WTC11 (cell line): ENCODE results near the gene ENOX2. TPM values are rescaled to one million over a fixed set of nuclear protein-coding genes. Genes with fewer than 3 reads are reported as not detected.

Source experiments
- ATAC-seq: fragments of 200-7000 bp; cut with Tn5 transposase; 2 replicates; pipeline ENCODE4 v1.10.0; 2021; ENCODE audit warnings: mild to moderate bottlenecking, moderate library complexity
- CTCF ChIA-PET: fragments of 300-600 bp; sonication (Branson Sonifier 250); formaldehyde crosslinking; loops from one replicate; lab custom pipeline; 2021; ENCODE audit warnings: antibody characterized with exemption; lab: Charles Lee
- POLR2A ChIA-PET: fragments of 350-600 bp; sonication (Branson Sonifier 250); formaldehyde crosslinking; loops from one replicate; lab custom pipeline; 2021; ENCODE audit warnings: antibody characterized with exemption; lab: Charles Lee
- DNase-seq: peaks from one replicate; pipeline ENCODE4 v3.0.0; 2021; ENCODE audit warnings: low spot score
- H3K27ac Mint-ChIP-seq: 2 replicates; pipeline ENCODE4 v1.8.0; 2021; ENCODE audit warnings: mixed read lengths
- H3K27me3 Mint-ChIP-seq: 2 replicates; pipeline ENCODE4 v1.8.0; 2021; ENCODE audit warnings: low read depth, mild to moderate bottlenecking, moderate library complexity, mixed read lengths
- H3K36me3 Mint-ChIP-seq: 2 replicates; pipeline ENCODE4 v1.8.0; 2021; ENCODE audit warnings: mixed read lengths
- H3K4me1 Mint-ChIP-seq: 2 replicates; pipeline ENCODE4 v1.8.0; 2022; ENCODE audit warnings: mixed read lengths
- H3K4me3 Mint-ChIP-seq: 2 replicates; pipeline ENCODE4 v1.8.0; 2021; ENCODE audit warnings: mild to moderate bottlenecking, moderate library complexity, mixed read lengths
- H3K9me3 Mint-ChIP-seq: 2 replicates; pipeline ENCODE4 v1.8.0; 2021; ENCODE audit warnings: mixed read lengths
- CREM ChIP-seq: sonication (generic); formaldehyde crosslinking; IDR thresholded peaks from 2 replicates; pipeline ENCODE4 v1.8.1; 2022; ENCODE audit warnings: mild to moderate bottlenecking, missing genetic modification reagents, moderate library complexity
- ETV6 ChIP-seq: sonication (generic); formaldehyde crosslinking; IDR thresholded peaks from 2 replicates; pipeline ENCODE4 v1.8.1; 2022; ENCODE audit warnings: mild to moderate bottlenecking, missing genetic modification reagents
- GABPB1 ChIP-seq: sonication (generic); formaldehyde crosslinking; IDR thresholded peaks from 2 replicates; pipeline ENCODE4 v1.8.1; 2023; ENCODE audit warnings: mild to moderate bottlenecking, missing genetic modification reagents
- GTF2I ChIP-seq: fragments of 250-450 bp; sonication (Bioruptor Pico); conservative IDR thresholded peaks from 2 replicates; pipeline ENCODE4 v1.4.0; 2021; ENCODE audit warnings: mild to moderate bottlenecking
- IRF2 ChIP-seq: sonication (generic); formaldehyde crosslinking; IDR thresholded peaks from 2 replicates; pipeline ENCODE4 v1.8.0; 2022; ENCODE audit warnings: low read depth, missing genetic modification reagents, borderline replicate concordance
- JAZF1 ChIP-seq: fragments of 250-450 bp; sonication (Bioruptor Pico); IDR thresholded peaks from 2 replicates; pipeline ENCODE4 v1.9.0; 2021; ENCODE audit warnings: moderate library complexity, mild to moderate bottlenecking, inconsistent platforms
- KAT7 ChIP-seq: sonication (generic); formaldehyde crosslinking; IDR thresholded peaks from 2 replicates; pipeline ENCODE4 v1.8.1; 2023; ENCODE audit warnings: missing genetic modification reagents, mild to moderate bottlenecking, borderline replicate concordance
- MYBL2 ChIP-seq: sonication (generic); formaldehyde crosslinking; IDR thresholded peaks from 2 replicates; pipeline ENCODE4 v1.8.1; 2023; ENCODE audit warnings: mild to moderate bottlenecking, moderate library complexity, missing genetic modification reagents
- NR3C1 ChIP-seq: sonication (generic); formaldehyde crosslinking; conservative IDR thresholded peaks from 2 replicates; pipeline ENCODE4 v1.8.1; 2023; ENCODE audit warnings: low read depth, mild to moderate bottlenecking, missing genetic modification reagents
- PRRX2 ChIP-seq: fragments of 250-450 bp; sonication (Bioruptor Pico); IDR thresholded peaks from 2 replicates; pipeline ENCODE4 v1.8.0; 2021; ENCODE audit warnings: mild to moderate bottlenecking
- TCF7 ChIP-seq: sonication (generic); formaldehyde crosslinking; IDR thresholded peaks from 2 replicates; pipeline ENCODE4 v1.8.0; 2022; ENCODE audit warnings: mild to moderate bottlenecking, low read depth, missing genetic modification reagents, moderate library complexity
- TEAD4 ChIP-seq: sonication (generic); formaldehyde crosslinking; IDR thresholded peaks from 2 replicates; pipeline ENCODE4 v1.8.0; 2022; ENCODE audit warnings: mild to moderate bottlenecking, missing genetic modification reagents
- ZNF138 ChIP-seq: sonication (generic); formaldehyde crosslinking; conservative IDR thresholded peaks from 2 replicates; pipeline ENCODE4 v1.8.1; 2022; ENCODE audit warnings: mild to moderate bottlenecking, moderate library complexity, missing genetic modification reagents
- ZNF219 ChIP-seq: sonication (generic); formaldehyde crosslinking; IDR thresholded peaks from 2 replicates; pipeline ENCODE4 v1.8.0; 2023; ENCODE audit warnings: missing genetic modification reagents, mild to moderate bottlenecking, borderline replicate concordance
- ZNF317 ChIP-seq: sonication (generic); formaldehyde crosslinking; IDR thresholded peaks from 2 replicates; pipeline ENCODE4 v1.8.1; 2023; ENCODE audit warnings: low read depth, mild to moderate bottlenecking, moderate library complexity, missing genetic modification reagents, borderline replicate concordance
- ZNF396 ChIP-seq: fragments of 250-450 bp; sonication (Bioruptor Pico); IDR thresholded peaks from 2 replicates; pipeline ENCODE4 v1.8.0; 2021; ENCODE audit warnings: mild to moderate bottlenecking, moderate library complexity, borderline replicate concordance
- total RNA-seq: library from RNA; stranded (reverse); gene quantifications from 3 replicates; pipeline ENCODE4 v1.2.3, GENCODE V29; 2021
- TF ChIP-seq, protein P1 (sequence below): sonication (generic); formaldehyde crosslinking; IDR thresholded peaks from 2 replicates; pipeline ENCODE4 v1.8.0; 2022; ENCODE audit warnings: mild to moderate bottlenecking, missing genetic modification reagents
- TF ChIP-seq, protein P2 (sequence below): sonication (generic); formaldehyde crosslinking; IDR thresholded peaks from 2 replicates; pipeline ENCODE4 v1.8.1; 2023; ENCODE audit warnings: mild to moderate bottlenecking, moderate library complexity, missing genetic modification reagents
- TF ChIP-seq, protein P3 (sequence below): sonication (generic); formaldehyde crosslinking; IDR thresholded peaks from 2 replicates; pipeline ENCODE4 v1.8.1; 2022; ENCODE audit warnings: mild to moderate bottlenecking, moderate library complexity, missing genetic modification reagents
- TF ChIP-seq, protein P4 (sequence below): sonication (generic); formaldehyde crosslinking; IDR thresholded peaks from 2 replicates; pipeline ENCODE4 v1.8.0; 2022; ENCODE audit warnings: mild to moderate bottlenecking, missing genetic modification reagents
- TF ChIP-seq, protein P5 (sequence below): fragments of 250-450 bp; sonication (Bioruptor Pico); IDR thresholded peaks from 2 replicates; pipeline ENCODE4 v1.9.0; 2021; ENCODE audit warnings: moderate library complexity, mild to moderate bottlenecking, inconsistent platforms, borderline replicate concordance
- TF ChIP-seq, protein P6 (sequence below): sonication (generic); formaldehyde crosslinking; conservative IDR thresholded peaks from 2 replicates; pipeline ENCODE4 v1.8.1; 2022; ENCODE audit warnings: mild to moderate bottlenecking, missing genetic modification reagents
- TF ChIP-seq, protein P7 (sequence below): sonication (generic); formaldehyde crosslinking; IDR thresholded peaks from 2 replicates; pipeline ENCODE4 v1.8.1; 2022; ENCODE audit warnings: low read depth, mild to moderate bottlenecking, moderate library complexity, missing genetic modification reagents, borderline replicate concordance
- TF ChIP-seq, protein P8 (sequence below): fragments of 250-450 bp; sonication (Bioruptor Pico); IDR thresholded peaks from 2 replicates; pipeline ENCODE4 v1.9.0; 2021; ENCODE audit warnings: mild to moderate bottlenecking

Gene ENOX2
- total RNA-seq, 1 experiment from 2014 or later = 13.8 TPM

DNA sequence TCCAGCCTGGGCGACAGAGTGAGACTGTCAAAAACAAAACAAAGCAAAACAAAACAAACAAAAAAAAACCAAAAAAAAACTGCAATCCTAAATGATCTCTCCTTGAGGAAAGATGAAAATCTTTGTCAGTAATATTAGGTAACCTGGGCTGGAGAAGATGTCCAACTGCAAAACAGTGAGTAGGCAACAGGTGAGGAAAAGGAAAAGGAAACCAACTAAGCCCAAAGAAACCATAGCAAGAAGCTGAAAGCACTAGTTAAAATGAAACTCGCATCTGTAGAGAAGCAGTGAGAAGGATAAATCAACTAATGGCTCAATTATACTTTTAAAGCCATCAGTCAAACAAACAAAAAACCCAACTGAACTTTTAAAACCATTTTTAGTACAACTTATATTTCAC lies 54.2 kb downstream of the ENOX2 start (continued):
- TF ChIP-seq, protein P1, sequence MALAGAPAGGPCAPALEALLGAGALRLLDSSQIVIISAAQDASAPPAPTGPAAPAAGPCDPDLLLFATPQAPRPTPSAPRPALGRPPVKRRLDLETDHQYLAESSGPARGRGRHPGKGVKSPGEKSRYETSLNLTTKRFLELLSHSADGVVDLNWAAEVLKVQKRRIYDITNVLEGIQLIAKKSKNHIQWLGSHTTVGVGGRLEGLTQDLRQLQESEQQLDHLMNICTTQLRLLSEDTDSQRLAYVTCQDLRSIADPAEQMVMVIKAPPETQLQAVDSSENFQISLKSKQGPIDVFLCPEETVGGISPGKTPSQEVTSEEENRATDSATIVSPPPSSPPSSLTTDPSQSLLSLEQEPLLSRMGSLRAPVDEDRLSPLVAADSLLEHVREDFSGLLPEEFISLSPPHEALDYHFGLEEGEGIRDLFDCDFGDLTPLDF (CRISPR knock-in tag) = no peak
- no peak for TF ChIP-seq MYBL2 (CRISPR knock-in tag)
- TF ChIP-seq ETV6 (CRISPR knock-in tag) = no peak
- TF ChIP-seq CREM (CRISPR knock-in tag) = no peak
- TF ChIP-seq IRF2 = no peak
- TF ChIP-seq, protein P2, sequence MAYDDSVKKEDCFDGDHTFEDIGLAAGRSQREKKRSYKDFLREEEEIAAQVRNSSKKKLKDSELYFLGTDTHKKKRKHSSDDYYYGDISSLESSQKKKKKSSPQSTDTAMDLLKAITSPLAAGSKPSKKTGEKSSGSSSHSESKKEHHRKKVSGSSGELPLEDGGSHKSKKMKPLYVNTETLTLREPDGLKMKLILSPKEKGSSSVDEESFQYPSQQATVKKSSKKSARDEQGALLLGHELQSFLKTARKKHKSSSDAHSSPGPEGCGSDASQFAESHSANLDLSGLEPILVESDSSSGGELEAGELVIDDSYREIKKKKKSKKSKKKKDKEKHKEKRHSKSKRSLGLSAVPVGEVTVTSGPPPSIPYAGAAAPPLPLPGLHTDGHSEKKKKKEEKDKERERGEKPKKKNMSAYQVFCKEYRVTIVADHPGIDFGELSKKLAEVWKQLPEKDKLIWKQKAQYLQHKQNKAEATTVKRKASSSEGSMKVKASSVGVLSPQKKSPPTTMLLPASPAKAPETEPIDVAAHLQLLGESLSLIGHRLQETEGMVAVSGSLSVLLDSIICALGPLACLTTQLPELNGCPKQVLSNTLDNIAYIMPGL (CRISPR knock-in tag) = no peak
- TF ChIP-seq ZNF396 (CRISPR knock-in tag) = no peak
- TF ChIP-seq ZNF138 = no peak
- no peak for TF ChIP-seq TEAD4 (CRISPR knock-in tag)
- TF ChIP-seq, protein P3, sequence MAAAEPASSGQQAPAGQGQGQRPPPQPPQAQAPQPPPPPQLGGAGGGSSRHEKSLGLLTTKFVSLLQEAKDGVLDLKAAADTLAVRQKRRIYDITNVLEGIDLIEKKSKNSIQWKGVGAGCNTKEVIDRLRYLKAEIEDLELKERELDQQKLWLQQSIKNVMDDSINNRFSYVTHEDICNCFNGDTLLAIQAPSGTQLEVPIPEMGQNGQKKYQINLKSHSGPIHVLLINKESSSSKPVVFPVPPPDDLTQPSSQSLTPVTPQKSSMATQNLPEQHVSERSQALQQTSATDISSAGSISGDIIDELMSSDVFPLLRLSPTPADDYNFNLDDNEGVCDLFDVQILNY (CRISPR knock-in tag) = no peak

DNA sequence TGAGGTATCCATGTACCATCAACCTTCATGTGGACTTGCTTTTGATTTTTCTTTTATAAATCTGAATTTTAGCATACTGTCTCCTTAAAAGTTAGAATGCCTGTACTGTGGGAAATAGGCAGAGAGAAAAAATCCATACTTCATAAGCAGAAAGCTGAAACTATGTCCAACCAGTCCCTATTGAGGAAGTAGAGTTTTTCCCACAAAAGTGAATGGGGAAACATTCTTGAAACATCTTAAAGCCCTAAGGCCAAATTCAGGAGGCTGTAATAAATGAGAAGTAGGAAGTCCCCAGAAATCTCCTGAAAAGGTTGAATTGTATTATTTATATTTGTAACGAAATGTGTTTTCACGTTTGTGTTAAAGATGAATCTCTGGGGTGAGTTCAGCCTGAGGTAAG lies 56.3 kb downstream of the ENOX2 start:
- CTCF ChIA-PET = no interaction called here
- H3K9me3 Mint-ChIP-seq = no peaks in the 10 kb centered on the region
- TF ChIP-seq ZNF317 (CRISPR knock-in tag) = no peak
- TF ChIP-seq NR3C1 = no peak
- TF ChIP-seq, protein P4, sequence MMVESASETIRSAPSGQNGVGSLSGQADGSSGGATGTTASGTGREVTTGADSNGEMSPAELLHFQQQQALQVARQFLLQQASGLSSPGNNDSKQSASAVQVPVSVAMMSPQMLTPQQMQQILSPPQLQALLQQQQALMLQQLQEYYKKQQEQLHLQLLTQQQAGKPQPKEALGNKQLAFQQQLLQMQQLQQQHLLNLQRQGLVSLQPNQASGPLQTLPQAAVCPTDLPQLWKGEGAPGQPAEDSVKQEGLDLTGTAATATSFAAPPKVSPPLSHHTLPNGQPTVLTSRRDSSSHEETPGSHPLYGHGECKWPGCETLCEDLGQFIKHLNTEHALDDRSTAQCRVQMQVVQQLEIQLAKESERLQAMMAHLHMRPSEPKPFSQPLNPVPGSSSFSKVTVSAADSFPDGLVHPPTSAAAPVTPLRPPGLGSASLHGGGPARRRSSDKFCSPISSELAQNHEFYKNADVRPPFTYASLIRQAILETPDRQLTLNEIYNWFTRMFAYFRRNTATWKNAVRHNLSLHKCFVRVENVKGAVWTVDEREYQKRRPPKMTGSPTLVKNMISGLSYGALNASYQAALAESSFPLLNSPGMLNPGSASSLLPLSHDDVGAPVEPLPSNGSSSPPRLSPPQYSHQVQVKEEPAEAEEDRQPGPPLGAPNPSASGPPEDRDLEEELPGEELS (CRISPR knock-in tag) = no peak
- no peak for TF ChIP-seq GTF2I (CRISPR knock-in tag)
- TF ChIP-seq, protein P1 (CRISPR knock-in tag) = no peak
- no peak for TF ChIP-seq TCF7 (CRISPR knock-in tag)
- TF ChIP-seq, protein P5, sequence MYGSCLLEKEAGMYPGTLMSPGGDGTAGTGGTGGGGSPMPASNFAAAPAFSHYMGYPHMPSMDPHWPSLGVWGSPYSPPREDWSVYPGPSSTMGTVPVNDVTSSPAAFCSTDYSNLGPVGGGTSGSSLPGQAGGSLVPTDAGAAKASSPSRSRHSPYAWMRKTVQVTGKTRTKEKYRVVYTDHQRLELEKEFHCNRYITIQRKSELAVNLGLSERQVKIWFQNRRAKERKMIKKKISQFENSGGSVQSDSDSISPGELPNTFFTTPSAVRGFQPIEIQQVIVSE (CRISPR knock-in tag) = no peak
- TF ChIP-seq ZNF219 (CRISPR knock-in tag) = no peak
- TF ChIP-seq, protein P6, sequence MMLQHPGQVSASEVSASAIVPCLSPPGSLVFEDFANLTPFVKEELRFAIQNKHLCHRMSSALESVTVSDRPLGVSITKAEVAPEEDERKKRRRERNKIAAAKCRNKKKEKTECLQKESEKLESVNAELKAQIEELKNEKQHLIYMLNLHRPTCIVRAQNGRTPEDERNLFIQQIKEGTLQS = no peak
- no peak for TF ChIP-seq PRRX2 (CRISPR knock-in tag)
- no peak for TF ChIP-seq GABPB1 (CRISPR knock-in tag)
- TF ChIP-seq JAZF1 (CRISPR knock-in tag) = no peak
- TF ChIP-seq KAT7 = no peak
- TF ChIP-seq, protein P7, sequence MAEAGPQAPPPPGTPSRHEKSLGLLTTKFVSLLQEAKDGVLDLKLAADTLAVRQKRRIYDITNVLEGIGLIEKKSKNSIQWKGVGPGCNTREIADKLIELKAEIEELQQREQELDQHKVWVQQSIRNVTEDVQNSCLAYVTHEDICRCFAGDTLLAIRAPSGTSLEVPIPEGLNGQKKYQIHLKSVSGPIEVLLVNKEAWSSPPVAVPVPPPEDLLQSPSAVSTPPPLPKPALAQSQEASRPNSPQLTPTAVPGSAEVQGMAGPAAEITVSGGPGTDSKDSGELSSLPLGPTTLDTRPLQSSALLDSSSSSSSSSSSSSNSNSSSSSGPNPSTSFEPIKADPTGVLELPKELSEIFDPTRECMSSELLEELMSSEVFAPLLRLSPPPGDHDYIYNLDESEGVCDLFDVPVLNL (CRISPR knock-in tag) = no peak
- TF ChIP-seq, protein P8, sequence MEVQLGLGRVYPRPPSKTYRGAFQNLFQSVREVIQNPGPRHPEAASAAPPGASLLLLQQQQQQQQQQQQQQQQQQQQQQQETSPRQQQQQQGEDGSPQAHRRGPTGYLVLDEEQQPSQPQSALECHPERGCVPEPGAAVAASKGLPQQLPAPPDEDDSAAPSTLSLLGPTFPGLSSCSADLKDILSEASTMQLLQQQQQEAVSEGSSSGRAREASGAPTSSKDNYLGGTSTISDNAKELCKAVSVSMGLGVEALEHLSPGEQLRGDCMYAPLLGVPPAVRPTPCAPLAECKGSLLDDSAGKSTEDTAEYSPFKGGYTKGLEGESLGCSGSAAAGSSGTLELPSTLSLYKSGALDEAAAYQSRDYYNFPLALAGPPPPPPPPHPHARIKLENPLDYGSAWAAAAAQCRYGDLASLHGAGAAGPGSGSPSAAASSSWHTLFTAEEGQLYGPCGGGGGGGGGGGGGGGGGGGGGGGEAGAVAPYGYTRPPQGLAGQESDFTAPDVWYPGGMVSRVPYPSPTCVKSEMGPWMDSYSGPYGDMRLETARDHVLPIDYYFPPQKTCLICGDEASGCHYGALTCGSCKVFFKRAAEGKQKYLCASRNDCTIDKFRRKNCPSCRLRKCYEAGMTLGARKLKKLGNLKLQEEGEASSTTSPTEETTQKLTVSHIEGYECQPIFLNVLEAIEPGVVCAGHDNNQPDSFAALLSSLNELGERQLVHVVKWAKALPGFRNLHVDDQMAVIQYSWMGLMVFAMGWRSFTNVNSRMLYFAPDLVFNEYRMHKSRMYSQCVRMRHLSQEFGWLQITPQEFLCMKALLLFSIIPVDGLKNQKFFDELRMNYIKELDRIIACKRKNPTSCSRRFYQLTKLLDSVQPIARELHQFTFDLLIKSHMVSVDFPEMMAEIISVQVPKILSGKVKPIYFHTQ = no peak

More for the DNA sequence above, 56.3 kb downstream of the ENOX2 start:
- Mint-ChIP-seq H3K4me3 (no peak overlapping the region), H3K27me3 (no peaks in the 10 kb centered on the region), H3K36me3 (no peaks in the 10 kb centered on the region), H3K27ac (no peak overlapping the region), H3K4me1 (peaks cover 24% of the 10 kb centered on the region)
- DNase-seq (no peak), ATAC-seq (no peak)
- POLR2A ChIA-PET = no interaction called here
